ENCODE data around the gene ZDHHC11B. TPM values are rescaled to one million over a fixed set of nuclear protein-coding genes. Genes with fewer than 3 reads are reported as not detected.
"Not testable (repeated sequence)": the region's sequence is repeated elsewhere in the genome, so short reads cannot be mapped to it uniquely, and the experiment has no call there.

ZDHHC11B gene
- total RNA-seq, 1 experiment from 2014 or later, result 2.3 TPM

DNA sequence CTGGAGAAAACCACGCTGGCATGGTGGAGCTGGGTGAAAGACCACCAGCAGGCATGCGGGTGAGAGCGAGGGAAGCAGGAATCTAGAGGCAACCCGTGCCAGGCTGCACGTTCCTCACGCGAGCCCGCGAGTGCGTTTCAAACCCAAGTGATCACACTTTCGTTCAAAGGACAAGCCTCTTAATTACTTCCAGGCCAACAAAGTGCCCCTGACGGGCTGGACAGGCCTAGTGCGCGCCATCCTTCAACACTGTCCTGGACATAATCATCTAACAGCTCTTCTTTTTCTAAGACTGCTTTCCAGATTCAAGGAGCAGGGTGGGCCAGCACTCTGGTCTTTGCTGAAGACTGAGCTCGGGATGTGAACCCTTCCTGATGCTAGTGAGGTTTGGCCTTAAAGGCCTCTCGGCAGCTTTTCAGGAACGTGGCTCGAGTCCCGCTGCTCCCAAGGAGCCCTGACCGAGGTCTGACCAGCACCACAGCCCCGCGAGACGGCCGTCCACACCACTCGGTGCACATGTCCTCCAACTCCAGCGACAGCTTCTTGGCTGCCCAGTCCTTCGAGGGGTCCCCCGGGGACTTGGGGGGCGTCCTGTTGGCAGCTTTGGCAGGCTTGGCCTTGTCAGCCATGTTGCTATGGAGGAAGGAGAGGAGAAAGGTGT lies 14.9 kb downstream of the ZDHHC11B start:
- not testable (repeated sequence) for DNase-seq (ENCODE audit: low spot score)

DNA sequence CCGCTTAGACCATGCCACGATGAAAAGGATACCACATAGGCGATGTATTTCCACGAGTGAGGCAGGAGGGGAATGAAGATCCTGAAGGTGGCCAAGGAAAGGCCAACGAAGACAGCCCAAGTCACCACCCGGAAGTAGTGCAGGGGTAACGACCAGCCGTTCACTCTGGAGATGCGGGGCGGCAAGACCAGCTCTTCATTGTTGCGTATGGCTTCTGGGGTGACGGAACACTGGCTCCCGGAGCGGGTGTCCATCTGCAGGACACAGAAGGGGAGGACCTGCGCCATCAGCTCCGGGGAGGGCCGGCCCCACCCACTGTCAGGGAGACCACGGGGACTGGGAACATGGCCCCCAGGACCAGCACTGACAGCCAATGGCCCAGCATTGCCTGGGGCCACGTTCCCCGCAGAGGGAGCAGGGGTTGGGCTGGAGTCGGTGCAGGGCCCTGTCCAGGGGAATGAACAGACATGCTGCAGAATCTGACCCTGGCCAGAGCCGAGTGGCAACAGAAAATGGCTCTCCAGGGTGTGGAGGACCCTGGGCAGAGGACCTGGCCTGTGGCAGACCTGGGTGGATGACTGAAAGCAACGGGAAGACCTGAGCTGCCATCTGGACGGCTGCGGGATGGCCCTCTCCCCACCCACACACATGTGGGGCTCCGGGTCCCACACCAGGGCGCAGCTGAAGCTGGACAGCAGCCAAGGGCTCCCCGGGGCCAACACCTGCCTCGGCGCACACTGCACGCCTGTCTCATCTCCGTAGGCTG lies 17.7 kb downstream of the ZDHHC11B start:
- no peak for DNase-seq (ENCODE audit: low spot score)

DNA sequence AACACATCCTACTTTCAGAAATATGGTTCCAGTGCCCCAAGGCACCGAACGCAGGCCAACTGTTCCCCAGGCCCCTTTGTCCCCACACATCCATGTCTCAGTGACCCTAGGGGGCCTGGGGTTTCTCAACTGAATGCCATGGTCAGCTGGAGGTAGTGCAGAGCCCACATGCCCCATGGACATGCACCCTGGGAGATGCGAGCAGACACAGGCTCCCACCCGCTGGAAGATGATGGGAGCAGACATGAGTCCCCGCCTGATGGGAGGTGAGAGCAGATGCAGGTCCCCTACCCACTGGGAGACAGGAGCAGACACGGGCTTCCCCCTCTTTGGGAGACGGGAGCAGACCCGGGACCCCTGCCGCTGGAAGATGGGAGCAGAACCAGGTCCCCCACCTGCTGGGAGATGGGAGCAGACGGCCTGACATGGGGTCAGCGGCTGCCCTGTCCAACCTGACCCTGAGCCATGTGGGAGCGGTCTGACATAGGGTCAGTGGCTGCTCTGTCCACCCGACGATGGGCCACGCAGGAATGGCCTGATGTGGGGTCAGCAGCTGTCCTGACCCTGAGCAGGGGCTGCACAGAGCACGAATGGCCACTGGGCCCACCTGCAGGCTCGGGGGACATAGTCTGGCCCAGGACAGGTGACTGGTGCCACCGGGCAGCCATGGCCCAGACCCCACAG lies 18.4 kb downstream of the ZDHHC11B start:
- DNase-seq (ENCODE audit: low spot score), result no peak

DNA sequence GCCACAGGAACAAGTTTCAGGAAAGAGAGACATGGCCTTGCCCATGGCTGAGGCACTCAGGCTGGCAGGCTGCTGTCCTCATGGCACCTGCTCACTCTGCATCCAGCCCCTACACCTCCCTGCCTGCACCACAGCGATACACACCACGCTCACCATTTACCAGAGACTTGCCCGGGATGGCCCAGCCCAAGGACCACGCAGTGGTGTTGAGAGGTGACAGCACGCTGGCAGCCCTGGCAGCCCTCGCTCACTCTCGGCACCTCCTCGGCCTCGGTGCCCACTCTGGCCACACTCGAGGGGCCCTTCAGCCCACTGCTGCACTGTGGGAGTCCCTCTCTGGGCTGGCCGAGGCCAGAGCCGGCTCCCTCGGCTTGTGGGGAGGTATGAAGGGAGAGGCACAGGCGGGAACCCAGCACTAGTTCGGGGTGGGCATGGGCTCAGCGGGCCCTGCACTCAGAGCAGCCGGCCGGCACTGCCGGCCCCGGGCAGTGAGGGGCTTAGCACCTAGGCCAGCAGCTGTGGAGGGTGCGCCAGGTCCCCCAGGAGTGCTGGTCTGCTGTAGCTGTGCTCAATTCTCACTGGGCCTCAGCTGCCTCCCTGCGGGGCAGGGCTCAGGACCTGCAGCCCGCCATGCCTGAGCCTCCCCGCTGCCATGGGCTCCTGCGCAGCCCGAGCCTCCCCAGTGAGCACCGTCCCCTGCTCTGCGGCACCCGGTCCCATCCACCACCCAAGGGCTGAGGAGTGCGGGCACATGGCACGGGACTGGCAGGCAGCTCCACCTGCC lies 20.3 kb downstream of the ZDHHC11B start:
- no peak for DNase-seq (ENCODE audit: low spot score)

DNA sequence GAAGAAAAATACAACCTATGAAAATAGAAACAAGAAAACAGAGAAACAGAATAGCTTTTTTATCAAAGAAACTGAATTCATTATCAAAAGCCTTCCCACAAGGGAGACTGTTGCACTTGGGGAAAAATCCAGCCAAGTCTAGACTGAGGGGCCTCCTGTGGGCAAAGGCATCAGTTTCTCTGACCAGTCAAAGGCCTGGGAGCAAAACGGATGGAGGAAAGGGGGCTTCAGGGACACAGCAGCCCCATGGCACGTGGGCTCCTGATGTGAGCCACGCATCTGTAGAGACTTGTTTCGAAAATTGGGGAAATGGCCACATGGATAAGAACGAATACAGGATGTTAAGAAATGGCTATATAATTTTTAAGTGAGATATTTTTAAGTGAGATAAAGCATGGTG lies 21.1 kb downstream of the ZDHHC11B start:
- DNase-seq (ENCODE audit: low spot score), result no peak

DNA sequence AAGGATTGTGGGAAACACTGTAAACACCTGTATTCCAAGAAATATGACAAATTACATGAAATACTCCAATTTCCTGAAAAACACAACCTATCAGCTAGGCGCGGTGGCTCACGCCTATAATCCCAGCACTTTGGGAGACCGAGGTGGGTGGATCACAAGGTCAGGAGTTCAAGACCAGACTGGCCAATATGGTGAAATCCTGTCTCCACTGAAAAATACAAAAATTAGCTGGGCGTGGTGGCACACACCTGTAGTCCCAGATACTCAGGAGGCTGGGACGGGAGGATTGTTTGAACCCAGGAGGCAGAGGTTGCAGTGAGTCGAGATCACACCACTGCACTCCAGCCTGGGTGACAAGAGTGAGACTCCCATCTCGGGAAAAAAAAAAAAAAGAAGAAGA lies 21.5 kb downstream of the ZDHHC11B start:
- DNase-seq (ENCODE audit: low spot score), result not testable (repeated sequence)

DNA sequence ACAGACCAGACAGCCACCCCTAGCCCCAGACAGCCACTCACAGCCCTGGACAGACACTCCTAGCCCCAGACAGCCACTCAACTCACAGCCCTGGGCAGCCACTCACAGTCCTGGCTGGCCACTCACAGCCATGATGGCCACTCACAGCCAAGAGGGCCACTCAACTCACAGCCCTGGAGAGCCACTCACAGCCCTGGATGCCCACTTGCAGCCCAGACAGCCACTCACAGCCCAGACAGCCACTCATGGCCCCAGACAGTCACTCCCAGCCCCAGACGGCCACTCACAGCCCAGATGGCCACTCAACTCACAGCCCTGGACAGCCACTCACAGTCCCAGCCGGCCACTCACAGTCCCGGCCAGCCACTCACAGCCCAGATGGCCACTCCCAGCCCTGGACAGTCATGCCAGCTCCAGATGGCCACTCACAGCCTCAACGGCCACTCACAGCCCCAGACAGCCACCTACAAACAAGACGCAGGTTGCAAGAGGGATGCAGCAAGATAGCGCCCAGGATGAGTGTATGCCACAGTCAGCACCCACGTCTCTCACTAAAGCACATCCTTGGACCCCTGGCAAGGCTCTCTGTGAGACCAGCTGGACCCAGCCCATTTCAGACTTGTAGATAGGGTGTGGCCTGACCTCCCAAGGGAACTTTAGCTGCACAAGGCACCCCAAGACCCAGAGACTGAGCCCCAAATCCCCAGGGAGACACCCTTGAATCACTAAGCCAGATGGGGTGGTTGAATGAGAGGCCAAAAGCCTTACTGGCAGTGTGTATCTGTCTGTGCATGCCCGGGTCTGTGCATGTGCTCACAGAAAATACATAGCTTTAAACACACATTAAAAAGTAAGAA lies 22.4 kb downstream of the ZDHHC11B start:
- no peak for DNase-seq (ENCODE audit: low spot score)

DNA sequence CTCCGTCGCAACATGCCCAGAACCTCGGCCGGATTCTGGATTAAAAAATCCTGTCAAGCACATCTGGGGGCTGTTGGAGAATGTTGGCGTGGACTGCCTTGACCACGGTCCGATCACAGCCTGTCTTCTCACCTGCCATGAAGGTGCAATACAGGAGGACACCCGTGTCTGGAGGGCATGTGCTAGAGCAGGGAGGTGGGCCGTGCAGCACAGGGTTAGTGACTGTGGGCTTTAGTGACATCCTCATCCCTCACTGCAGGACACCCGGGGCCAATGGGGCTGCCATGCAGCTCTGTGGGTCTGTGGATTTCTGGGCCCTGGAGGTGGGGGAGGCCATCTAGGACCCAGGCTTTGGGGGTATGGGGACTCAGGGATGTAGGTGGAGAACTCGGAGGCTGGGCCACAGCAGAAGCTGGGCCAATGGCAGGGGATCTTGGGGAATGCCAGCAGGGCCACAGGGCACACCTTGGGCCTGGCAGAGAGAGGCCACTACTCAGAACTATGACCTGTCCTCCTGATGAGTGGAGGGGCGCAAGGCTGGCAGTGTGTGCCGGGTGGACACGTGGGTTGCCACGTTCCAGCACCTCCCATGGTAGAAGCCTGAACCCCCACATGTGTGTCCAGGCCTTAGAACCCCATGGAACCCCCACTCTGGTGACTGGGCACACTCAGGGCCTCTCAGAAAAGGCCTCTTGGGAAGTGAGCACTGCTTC lies 23.3 kb downstream of the ZDHHC11B start:
- DNase-seq (ENCODE audit: low spot score), result no peak

DNA sequence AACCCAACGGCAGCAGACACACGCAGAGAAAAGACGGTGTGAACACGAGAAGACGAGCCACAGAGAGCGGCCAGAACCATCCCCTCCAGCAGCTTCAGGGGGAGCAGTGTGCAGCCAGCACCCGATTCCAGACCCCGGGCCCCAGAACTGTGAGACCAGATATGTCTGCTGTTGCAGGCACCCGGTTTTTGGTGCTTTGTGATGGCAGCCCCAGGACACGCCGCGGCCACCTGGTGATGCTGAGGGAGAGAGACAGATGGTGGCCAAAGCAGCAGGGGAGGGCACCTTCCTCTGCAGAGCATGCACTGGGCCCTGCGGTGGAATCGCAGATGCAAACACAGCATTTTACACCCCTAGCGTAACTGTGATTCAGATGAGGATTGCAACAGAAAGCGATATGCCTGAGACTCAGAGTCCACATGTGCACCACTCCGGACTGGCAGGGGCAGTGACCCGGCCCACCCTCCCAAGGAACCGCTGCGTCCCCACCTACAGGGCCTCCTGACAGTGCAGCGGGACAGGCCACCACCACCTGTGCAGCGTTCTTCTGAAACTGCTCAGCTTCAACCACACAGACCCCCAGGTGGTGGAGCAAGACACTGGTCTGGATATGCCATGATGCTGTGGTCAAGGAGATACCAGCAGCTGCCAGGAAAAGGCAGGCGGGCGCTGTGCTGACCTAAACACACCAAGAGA lies 24.0 kb downstream of the ZDHHC11B start:
- DNase-seq (ENCODE audit: low spot score), result no peak

DNA sequence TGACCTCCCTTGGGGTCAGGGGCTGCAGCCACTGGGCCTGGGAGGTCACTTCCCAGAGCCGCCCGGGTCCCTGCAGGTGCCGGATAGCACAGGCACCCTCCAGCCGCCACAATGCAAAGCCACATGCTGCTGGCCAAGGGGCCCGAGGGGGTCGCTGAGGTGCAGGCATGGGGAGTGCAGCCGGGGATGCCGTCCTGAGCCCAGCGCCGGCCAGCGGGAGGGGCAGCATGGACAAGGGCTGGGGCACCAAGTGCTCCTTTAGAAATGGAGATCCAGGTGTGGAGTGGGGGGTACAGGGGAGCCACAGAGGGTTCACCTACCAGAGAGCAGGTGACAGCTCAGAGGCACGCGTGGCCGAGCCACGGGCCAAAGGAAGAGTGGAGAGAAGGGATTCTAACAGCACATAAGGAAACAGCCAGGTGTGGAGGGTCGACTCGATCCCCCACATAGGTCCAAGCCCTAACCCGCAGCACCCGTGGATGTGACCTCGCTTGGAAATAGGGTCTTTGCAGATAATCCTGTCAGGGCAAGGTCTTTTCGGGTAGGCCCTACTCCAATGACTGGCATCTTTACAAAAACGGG lies 24.7 kb downstream of the ZDHHC11B start:
- no peak for DNase-seq (ENCODE audit: low spot score)

DNA sequence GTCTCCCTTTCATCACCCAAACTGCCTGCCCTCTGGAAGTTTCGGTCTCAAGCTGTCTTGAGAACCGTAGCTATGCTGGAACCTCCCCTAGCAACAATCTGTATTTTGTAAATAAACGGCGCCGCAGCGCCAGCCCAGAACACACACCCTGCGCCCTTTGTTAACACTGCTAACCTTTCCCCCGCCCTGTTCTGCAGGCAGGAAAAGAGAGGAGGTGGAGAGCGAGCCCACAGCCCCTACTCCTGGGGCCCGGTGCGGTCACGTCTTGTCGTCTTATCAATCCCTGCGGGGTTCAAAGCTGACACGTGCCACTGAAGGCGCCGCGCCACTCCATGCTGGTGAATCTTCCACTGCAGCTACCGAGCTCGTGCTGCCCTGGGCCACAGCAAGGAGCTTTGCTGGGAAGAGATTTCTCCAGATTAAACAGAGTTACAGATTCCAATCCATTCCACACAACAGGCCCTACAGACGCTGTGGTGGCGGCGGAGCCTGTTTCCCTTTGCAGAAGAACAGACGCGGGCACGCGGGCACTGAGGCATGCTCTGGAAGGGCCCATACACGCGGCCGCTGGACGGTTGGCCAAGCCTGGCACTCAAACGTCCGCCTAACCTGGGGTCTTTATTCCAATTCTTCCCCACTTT lies 25.3 kb downstream of the ZDHHC11B start:
- DNase-seq (ENCODE audit: low spot score), result no peak

DNA sequence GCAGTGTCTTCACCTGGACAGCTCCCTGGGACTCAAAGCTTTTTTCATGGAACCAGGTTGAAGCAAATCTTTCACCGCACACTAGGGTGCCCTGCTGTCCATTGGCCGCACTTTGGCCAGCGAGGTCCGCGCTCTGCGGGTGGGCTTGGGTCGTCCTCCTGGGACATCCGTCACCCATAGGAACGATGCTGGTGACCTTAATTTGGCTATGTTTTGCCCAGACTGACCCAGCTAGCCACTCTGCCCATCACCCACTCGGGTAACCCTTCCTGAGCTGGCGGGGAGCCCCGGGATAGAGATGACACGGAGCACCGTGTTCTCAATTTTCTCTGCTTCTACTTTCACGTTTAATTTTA lies 25.9 kb downstream of the ZDHHC11B start:
- no peak for DNase-seq (ENCODE audit: low spot score)

DNA sequence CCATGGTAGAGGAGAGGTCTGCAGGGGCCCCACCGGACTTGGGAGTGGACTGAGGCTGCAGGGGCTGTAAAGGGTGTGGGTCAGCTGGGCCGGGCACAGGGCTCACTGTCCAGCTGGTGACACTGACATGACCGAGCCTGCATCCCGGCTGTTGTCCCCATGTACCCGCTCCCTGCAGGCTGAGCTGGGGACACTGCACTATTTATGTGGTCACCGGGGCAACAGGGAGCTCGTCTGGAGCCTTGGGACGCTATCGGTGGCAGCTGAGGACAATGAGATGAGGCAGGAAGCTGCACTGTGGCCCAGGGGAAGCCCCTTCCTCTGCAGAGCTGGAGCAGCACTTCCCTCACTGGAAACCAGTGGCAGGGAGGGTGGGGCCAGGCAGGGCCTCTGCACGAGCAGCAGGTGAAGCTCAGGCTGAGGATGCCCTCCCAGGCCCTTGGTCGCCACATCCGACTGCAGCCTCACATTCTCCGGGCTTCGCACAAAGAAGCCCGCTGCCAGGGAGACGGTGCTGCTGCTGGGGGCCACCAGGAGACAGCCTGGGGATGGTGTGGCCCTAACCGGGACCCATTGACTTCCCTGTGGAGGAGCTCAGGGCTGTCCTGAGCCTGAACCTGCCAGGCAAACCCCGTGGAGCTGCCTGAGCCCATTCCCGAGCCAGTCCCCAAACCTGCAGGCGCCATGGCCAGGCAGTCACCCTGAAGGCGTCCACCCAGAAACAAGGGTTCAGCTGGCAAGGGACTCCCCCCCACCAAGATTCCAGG lies 26.4 kb downstream of the ZDHHC11B start:
- no peak for DNase-seq (ENCODE audit: low spot score)

DNA sequence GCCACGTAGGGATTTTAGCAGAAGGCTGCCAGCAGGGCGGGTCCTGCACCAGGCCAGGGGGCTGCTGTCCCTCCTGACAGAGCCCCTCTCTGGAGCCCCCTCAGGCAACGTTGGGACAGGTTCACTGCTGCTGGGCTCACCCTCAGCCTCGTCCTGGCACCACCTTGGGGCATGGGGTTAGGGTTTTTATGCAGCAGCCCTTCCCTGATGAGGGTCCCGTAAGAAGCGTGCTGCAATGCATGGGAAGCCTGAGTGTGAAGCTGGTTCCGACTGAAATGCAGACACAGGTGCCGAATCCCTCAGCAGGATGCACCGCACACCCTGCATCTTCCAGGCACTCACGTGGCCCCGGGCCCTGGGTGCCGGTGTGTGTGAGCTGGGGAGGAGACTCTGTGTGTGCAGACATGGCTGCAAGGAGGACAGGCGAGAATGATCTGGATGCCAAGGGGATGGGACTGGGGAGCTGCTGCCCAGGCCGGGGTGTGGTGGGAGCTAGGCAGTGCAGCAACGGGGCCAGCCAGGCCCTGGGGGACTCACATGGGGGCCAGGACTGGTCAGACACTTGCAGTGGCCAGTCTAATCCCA lies 27.1 kb downstream of the ZDHHC11B start:
- no peak for DNase-seq (ENCODE audit: low spot score)

DNA sequence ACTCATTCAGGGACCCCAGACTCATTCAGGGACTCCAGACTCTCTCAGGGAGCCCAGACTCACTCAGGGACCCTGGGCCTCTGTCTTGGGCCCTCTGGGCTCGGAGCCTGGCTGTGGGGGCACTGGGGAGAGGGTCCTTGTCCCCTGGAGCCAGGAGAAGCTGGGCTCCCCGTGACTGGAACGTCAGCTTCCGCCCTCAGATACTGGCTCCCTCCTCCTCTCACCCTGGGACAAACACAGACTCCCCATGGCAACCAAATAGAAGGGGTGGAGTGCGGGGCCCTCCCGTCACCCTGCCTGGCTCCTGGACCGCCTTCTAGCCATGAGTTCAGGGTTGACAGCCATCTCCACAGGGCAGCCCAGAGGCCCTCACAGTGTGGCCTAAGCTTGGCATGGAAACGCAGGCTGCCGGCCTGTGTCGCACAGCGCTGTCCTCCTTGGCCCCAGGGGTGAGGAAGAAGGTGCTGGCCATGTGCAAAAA lies 27.6 kb downstream of the ZDHHC11B start:
- no peak for DNase-seq (ENCODE audit: low spot score)

DNA sequence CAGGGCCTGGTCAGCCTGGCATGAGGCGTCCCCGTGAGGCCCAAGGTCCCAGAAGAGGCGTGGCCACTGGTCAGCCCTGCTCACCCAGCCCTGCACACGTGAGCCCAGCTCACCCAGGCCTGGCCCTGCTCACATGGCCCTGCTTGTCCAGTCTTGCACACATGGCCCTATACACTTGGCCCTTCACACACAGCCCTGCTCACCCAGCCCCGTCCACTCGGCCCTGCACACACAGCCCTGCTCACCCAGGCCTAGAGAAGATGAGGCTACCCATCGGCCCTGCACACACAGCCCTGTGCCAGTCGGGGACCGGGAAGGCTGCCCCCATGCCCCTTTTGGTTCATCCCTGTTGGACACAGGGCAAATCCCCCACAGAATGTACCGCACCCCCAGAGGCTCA lies 28.4 kb downstream of the ZDHHC11B start:
- DNase-seq (ENCODE audit: low spot score), result no peak

DNA sequence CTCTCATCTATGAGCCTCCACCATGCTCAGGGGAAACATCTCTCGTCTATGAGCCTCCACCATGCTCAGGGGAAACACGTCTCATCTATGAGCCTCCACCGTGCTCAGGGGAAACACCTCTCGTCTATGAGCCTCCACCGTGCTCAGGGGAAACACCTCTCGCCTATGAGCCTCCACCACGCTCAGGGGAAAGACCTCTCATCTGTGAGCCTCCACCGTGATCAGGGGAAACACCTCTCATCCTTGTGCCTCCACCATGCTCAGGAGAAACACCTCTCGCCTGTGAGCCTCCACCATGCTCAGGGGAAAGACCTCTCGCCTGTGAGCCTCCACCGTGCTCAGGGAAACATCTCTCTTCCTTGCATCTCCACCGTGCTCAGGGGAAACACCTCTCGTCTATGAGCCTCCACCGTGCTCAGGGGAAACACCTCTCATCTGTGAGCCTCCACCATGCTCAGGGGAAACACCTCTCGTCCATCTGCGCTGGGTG lies 30.3 kb downstream of the ZDHHC11B start:
- not testable (repeated sequence) for DNase-seq (ENCODE audit: low spot score)
